DMS153 (cell line): ENCODE data around the gene GSE1.

ENCODE experiments used
- DNase-seq: peaks from one replicate; lab custom pipeline; 2025; lab: John Stamatoyannopoulos, UW

The GSE1 gene

DNA sequence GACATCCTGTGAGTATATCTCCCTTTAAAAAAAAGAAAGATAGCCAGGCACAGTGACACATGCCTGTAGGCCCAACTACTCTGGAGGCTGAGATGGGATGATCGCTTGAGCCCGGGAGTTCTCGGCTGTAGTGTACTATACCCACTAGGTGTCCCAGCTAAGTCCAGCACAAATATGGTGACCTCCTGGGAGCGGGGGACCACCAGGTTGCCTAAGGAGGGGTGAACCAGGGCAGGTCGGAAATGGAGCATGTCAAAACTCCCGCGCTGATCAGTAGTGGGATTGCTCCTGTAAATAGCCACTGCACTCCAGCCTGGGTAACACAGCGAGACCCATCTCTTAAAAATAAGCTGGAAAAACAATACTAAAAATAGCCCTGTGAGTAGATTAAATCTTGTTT lies 46.2 kb downstream of the GSE1 start:
- DNase-seq = no peak

- DNase-seq = no peak
Measured at GRCh38 chr16:85659805-85660511, 46.8 kb downstream of the GSE1 start.

GRCh38 chr16:85660843-85661739 lies 48.0 kb downstream of the GSE1 start:
- no peak for DNase-seq

DNA sequence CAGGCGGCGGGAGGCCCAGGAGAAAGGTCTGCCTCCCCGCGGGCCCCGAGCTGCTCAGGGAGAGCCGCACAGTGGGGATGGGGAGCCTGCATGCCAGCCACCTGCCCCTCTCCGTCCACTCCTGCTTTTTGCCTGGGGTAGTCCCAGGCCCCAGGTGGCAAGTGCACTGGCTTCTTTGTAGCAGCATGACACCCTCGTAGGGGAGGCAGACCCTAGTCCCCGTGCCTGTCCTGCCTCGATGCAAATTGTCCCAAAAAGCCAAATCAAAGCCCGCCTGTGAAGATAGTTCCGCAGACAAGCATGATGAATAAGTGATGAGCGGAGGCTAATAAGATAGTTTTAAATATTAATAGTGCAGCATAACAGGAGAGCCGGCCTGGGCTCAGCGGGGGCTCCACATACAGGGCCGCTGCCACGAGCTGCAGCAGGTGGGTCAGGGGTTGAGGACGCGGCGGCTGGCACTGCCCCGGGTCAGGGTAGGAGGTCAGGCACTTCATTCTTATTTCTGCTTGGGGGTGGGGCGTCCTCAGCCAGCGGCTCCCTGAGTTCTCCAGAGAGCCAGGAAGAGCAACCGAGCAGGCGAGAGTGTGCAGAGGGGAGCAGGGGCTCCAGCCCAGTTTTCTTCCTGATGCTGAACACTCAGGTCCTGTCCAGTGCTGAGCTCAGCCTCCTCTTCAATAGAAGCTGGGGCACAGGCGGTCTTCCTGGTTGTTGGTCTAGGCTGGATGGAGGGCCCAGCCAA lies 48.8 kb downstream of the GSE1 start:
- DNase-seq = no peak

- no peak for DNase-seq
Measured at GRCh38 chr16:85662482-85662812, 49.3 kb downstream of the GSE1 start.

GRCh38 chr16:85662976-85663830 lies 50.1 kb downstream of the GSE1 start:
- no peak for DNase-seq

GRCh38 chr16:85663891-85664321 lies 50.8 kb downstream of the GSE1 start:
- peak; percentile 33 for DNase-seq

DNA sequence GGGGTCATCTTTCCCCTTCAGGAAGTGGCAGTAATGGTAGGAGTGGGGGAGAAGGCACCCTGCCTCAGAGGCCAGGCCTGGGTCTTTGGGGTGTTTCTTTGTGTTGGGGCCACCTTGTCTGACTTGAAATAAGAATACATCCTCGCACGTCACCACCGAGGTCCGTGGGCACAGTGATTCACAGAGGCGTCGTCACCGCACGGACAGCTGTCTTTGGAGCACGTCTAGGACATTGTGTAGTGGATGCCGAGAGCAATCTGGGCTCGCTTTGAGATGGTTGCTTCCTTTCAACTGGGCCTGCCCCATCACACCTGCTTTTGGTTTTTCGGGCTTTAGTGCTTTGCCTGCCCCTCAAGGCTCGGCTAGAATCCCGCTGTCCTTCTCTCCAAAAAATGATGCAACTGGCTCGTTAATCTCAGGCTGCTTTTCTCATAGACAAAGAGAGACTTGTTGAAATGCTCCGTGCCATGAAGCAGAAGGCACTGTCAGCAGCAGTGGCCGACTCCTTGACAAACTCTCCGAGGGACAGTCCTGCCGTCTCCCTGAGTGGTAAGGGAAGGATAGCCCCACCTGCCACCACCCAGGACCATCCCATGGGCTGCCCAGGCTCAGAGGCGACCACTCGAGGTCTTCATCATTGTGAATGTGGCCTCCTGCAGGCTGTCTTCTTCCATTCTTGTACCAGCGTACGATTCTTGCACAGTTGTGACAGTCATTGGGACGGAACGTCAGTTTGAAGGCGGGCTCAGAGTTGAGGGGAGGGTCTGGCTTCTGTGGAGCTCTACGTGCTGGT lies 51.7 kb downstream of the GSE1 start:
- no peak for DNase-seq

DNA sequence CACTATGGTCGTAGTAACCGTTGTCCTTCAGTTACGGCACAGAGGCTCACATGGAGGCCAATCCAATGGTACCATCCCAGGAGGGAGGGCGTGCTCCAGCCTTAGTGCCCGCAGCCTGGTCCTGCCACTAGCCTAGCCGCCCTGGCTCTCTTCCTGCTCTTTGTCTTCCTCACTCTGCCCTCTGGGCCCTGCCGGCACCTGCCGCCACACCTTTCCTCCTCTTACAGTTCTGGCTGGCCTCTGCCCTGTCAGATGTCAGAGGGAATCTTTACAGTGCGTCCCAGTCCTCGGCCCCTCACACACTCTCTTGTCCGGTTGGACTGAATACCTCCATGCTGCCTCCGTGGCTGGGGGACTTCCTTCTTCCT lies 52.2 kb downstream of the GSE1 start:
- DNase-seq = no peak

- DNase-seq = no peak
Measured at GRCh38 chr16:85665929-85666328, 52.8 kb downstream of the GSE1 start.

DNA sequence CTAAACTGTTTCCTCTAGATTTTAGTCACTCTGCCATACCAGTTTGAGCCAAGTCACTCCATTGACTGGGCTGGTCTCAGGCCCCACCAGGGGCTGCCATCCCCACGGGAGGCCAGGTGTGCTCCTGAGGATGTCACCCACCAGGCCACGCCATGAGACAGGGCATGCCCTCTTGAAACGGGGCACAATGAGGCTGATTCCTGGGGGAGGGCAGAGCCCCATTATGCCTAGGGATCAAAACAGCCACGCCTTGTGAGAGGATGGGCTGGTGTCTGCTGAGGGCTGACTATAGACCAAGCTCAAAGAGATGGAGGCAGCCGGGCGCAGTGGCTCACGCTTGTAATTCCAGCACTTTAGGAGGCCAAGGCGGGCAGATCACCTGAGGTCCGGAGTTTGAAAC lies 54.1 kb downstream of the GSE1 start:
- DNase-seq = no peak

DNA sequence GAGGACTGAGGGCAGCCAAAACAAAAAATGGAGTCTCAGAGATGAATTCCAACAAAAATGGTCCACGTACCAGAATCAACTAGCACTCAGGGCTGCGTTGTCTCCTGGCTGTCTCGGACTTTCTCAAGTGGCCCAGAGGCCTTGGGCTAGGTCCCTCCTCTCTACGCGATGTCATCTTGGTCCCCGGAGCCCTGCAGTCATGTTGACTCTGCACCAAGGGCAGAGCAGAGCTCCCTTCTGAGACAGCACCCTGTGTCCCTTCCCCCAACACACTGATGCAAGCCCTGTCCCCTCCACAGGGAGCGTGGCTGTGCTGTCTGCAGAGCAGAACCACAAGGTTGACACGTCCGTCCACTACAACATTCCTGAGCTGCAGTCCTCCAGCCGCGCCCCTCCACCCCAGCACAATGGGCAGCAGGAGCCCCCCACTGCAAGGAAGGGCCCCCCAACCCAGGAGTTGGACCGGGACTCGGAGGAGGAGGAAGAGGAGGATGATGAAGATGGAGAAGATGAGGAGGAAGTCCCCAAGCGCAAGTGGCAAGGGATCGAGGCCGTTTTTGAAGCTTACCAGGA lies 54.8 kb downstream of the GSE1 start:
- DNase-seq = no peak

DNA sequence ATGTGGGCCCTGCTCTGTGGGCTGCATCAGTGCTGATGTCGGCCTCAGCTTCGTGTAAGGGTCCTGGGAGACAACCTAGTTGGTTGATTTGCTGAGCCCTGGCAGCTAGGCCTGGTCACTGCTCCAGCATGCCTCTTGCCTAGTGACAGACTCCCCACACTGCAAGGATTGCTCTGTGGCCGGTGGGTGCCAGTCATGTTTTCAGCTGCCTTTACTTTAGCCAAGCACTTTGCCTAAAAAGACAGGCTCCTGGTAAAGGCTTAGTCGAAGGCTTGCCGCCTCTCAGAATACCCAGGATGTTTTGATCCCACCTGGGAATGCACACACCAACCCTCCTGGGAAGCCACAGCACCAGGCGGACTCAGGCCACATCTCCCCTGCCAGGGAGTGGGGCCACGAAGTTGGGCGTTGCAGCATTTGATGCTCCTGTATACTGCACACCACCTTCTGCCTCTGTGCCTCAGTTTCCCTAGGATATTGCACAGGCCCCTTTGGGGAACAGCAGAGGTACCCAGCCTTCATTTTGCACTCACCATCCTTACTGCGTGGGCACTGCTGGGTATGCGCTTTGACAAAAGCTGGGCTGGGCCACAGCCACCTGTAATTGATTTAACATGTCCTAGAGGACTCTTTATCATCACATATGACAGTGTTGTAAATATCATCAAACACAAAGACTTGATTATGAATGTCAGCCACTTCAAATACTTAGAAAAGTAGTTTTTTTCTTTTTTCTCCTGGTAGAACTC lies 55.7 kb downstream of the GSE1 start:
- DNase-seq = no peak

DNA sequence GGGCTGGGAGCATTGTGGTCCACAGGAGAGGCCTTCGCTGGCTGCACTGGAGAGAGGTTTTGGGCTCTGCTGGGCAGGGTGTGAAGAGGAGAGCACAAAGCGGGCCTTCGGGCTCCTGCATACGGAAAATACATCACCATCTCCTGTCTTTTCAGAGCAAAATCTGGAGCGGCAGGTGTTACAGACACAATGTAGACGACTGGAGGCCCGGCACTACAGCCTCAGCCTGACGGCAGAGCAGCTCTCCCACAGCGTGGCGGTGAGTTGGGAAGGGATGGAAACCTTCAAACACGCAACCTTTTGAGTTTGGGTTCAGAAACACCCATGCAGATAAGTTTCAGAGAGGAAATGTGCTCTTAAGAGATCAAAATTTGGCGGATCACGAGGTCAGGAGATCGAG lies 57.7 kb downstream of the GSE1 start:
- DNase-seq = no peak

DNA sequence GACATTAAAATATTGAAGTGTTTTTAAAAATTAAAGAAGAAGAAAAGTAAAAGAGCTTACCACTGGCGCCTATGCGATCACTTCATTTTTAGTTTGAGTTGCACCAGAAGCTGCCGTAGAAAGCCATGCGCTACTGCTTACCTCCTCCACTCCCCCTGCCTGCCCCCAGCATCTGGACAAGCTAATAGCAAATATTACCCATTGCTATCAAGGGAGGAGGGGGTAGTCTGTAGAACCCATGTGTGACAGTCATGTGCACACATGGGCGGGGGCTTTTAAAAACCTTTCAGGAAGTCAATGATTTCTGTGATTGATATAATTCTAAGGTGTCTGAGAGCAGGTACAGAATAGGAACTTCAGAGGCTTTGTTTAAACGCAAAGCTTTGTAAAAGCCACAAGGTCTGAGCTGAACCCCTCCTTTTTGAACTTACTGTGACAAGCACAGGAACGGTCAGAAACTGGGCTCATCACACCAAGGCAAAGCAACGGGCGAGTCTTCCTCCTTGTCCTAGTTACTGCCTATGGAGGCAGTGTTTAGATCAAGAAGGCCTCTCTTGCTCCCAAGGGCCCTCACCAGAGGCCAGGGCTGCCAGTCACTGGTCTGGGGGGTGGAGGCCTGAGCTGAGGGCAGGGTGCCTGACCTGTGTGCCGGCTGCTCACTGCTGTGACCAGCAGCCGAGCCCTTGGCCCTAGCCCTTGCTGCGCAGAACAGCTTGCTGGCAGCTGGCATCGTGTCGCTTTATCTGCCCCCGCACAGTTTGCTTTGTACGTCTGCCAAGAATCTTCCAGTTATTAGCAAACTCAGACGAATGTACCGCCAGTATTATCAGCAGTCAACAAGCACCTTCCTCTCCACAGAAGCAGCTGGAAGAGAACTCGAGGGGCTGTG lies 60.7 kb downstream of the GSE1 start:
- DNase-seq = peak; percentile 68

GRCh38 chr16:85674418-85674755 lies 61.3 kb downstream of the GSE1 start:
- DNase-seq = no peak

DNA sequence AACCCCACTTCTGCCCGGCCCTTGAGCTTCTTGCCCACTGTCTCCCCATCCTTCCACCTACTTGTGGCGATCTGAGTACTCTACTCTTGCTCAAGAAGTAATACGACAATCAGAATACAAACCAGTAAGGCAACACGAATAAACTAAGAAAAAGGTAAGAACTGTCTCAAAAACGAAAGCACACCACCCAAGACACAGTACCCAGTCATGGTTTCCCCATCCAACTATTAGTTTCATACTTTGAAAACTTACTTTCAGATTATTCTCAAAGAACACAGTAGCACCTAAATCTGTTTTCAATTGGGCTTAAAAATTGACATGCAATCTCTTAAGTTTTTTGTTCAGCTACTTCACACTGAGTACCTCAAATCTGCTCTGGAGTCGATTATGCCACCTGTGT lies 61.7 kb downstream of the GSE1 start:
- no peak for DNase-seq

DNA sequence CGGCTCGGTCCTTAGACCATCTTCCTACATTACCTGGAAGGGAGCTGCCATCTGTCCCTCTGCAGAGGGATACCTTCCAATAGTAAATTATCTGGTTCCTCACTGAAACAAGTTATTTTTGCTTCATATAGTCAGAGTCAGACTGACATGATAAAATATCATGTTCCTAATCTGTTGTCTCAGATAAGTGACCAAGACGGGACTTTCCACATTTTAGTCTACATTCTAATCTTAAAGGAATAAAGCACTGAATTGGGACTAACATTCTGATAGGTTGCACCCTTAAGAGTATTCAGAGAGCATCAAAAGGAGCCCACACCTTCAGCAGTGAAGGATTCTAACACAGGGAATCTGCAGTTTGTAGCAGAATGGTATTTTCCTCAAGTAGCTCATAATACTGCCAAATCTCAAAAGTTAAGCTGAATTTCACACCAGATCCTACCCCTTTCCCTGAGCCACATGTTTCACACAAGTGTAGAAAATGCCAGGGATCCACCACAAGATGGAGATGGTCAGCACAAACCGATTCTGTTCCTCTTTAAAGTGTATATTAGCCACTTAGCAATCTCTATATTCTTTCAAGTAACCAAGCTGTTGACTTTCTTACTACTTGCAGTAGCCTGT lies 62.2 kb downstream of the GSE1 start:
- peak; percentile 9 for DNase-seq

- no peak for DNase-seq
Measured at GRCh38 chr16:85676466-85676865, 63.3 kb downstream of the GSE1 start.
